Measurements from ENCODE around the gene C20orf96. TPM values are rescaled to one million over a fixed set of nuclear protein-coding genes. Genes with fewer than 3 reads are reported as not detected.

C20orf96 gene
- total and polyA plus RNA-seq, 2 experiments from 2014 or later = 14.6 to 36.3 TPM

GRCh38 chr20:227439-228105 is 63.0 kb downstream of the C20orf96 start:
- Mint-ChIP-seq H3K4me1 (no peaks in the 10 kb centered on the region), H3K4me3 (no peak overlapping the region), H3K36me3 (ENCODE audit: low read depth) (no peaks in the 10 kb centered on the region), H3K27me3 (ENCODE audit: insufficient read depth, low read depth, poor library complexity) (peaks cover 3% of the 10 kb centered on the region), H3K27ac (no peak overlapping the region), H3K9me3 (no peaks in the 10 kb centered on the region)
- Histone ChIP-seq H3K36me3 (ENCODE audit: insufficient read depth) (no peaks in the 10 kb centered on the region), H3K4me1 (ENCODE audit: insufficient read depth) (0 out of 2 replicates have a peak, but pooled peaks cover 5% of the 10 kb centered on the region), H3K79me2 (replicated peaks; ENCODE audit: insufficient read depth) (no peaks in the 10 kb centered on the region), H3K27ac (ENCODE audit: low read depth) (no peak overlapping the region), H2AFZ (no peak overlapping the region), H3K9me2 (ENCODE audit: insufficient read depth) (no peaks in the 10 kb centered on the region), H3K4me2 (no peak overlapping the region), H3K27me3 (ENCODE audit: insufficient read depth) (peaks cover 40% of the 10 kb centered on the region), H4K20me1 (replicated peaks; ENCODE audit: insufficient read depth) (no peaks in the 10 kb centered on the region), H3F3A (replicated peaks; ENCODE audit: low read depth) (no peaks in the 10 kb centered on the region), H3K4me3 (no peak overlapping the region)
- no peak for TF ChIP-seq REST (IDR thresholded peaks at IDR 0.05; ENCODE audit: unreplicated experiment)
- TF ChIP-seq EZH2phosphoT487 (IDR thresholded peaks at IDR 0.05; ENCODE audit: unreplicated experiment) = no peak
- TF ChIP-seq NANOG (IDR thresholded peaks at IDR 0.05; ENCODE audit: borderline replicate concordance) = no peak
- no peak for TF ChIP-seq POLR2AphosphoS5 (IDR thresholded peaks at IDR 0.05; ENCODE audit: low read depth)
- no peak for TF ChIP-seq CREB1 (CRISPR knock-in tag; IDR thresholded peaks at IDR 0.05; ENCODE audit: low read depth)
- no peak for ATAC-seq
- DNase-seq (ENCODE audit: low spot score) = no peak

GRCh38 chr20:226958-227357 is 63.6 kb downstream of the C20orf96 start, which contains the start of gene DEFB129:
Gene DEFB129 (plus strand): TSS chr20:227258. CDS start chr20:227289, 31 bp downstream.
- Mint-ChIP-seq H3K4me1 (no peaks in the 10 kb centered on the region), H3K4me3 (no peak within 1 kb of the TSS), H3K27ac (no peak within 1 kb of the TSS), H3K27me3 (ENCODE audit: insufficient read depth, low read depth, poor library complexity) (peaks cover 3% of the 10 kb centered on the region), H3K36me3 (ENCODE audit: low read depth) (no peaks in the 10 kb centered on the region), H3K9me3 (no peaks in the 10 kb centered on the region)
- Histone ChIP-seq H3K4me2 (no peak within 1 kb of the TSS), H3K4me3 (no peak within 1 kb of the TSS), H3F3A (replicated peaks; ENCODE audit: low read depth) (no peaks in the 10 kb centered on the region), H3K36me3 (ENCODE audit: insufficient read depth) (no peaks in the 10 kb centered on the region), H3K79me2 (replicated peaks; ENCODE audit: insufficient read depth) (no peaks in the 10 kb centered on the region), H4K20me1 (replicated peaks; ENCODE audit: insufficient read depth) (no peaks in the 10 kb centered on the region), H3K4me1 (ENCODE audit: insufficient read depth) (0 out of 2 replicates have a peak, but pooled peaks cover 5% of the 10 kb centered on the region), H3K9me2 (ENCODE audit: insufficient read depth) (no peaks in the 10 kb centered on the region), H2AFZ (no peak within 1 kb of the TSS), H3K27me3 (ENCODE audit: insufficient read depth) (peaks cover 40% of the 10 kb centered on the region), H3K27ac (ENCODE audit: low read depth) (no peak within 1 kb of the TSS)
- DNase-seq (ENCODE audit: low spot score) = no peak
- no peak for ATAC-seq
- TF ChIP-seq ZNF462 (CRISPR knock-in tag; IDR thresholded peaks at IDR 0.05) = no peak
- TF ChIP-seq JUNB (IDR thresholded peaks at IDR 0.05; ENCODE audit: unreplicated experiment) = no peak
- no peak for TF ChIP-seq NANOG (IDR thresholded peaks at IDR 0.05; ENCODE audit: borderline replicate concordance)
- no peak for TF ChIP-seq CTCF (conservative IDR thresholded peaks at IDR 0.05; ENCODE audit: low read depth in 2 of 2)
- TF ChIP-seq ZNF331 (CRISPR knock-in tag; IDR thresholded peaks at IDR 0.05; ENCODE audit: low read depth) = no peak
- no peak for TF ChIP-seq POLR2AphosphoS5 (IDR thresholded peaks at IDR 0.05; ENCODE audit: low read depth)
- TF ChIP-seq EZH2 (IDR thresholded peaks at IDR 0.05; ENCODE audit: low read depth, unreplicated experiment) = no peak
